T-helper 17 cell (primary cell): ENCODE results near the gene ITGB4. TPM values are rescaled to one million over a fixed set of nuclear protein-coding genes. Genes with fewer than 3 reads are reported as not detected.
"Not testable (repeated sequence)": the region's sequence is repeated elsewhere in the genome, so short reads cannot be mapped to it uniquely, and the experiment has no call there.

ENCODE experiments used
- ATAC-seq: fragments of 150-1000 bp; cut with Tn5 transposase; 2 replicates; pipeline ENCODE4 v1.10.0; 2021; ENCODE audit warnings: mild to moderate bottlenecking, moderate library complexity
- DNase-seq, 3 donors: peaks; one replicate each; pipeline versions ENCODE4 v3.0.0 to v3.0.0-alpha.2; 2020 to 2021
- H3K9me3 ChIP-seq: one replicate; pipeline ENCODE4 v1.7.0; 2013; ENCODE audit warnings: low read length, mild to moderate bottlenecking; ENCODE audit not compliant: control insufficient read depth, poor library complexity, severe bottlenecking
- H3K27ac Mint-ChIP-seq: one replicate; pipeline ENCODE4 v1.8.0; 2022; ENCODE audit warnings: mild to moderate bottlenecking, moderate library complexity, mixed read lengths
- H3K27me3 Mint-ChIP-seq: one replicate; pipeline ENCODE4 v1.8.0; 2022; ENCODE audit warnings: mixed read lengths
- H3K36me3 Mint-ChIP-seq: one replicate; pipeline ENCODE4 v1.8.0; 2022; ENCODE audit warnings: low read depth, mixed read lengths
- H3K4me1 Mint-ChIP-seq: one replicate; pipeline ENCODE4 v1.8.0; 2022; ENCODE audit warnings: mild to moderate bottlenecking, mixed read lengths
- H3K4me3 Mint-ChIP-seq: one replicate; pipeline ENCODE4 v1.8.0; 2022; ENCODE audit warnings: mild to moderate bottlenecking, moderate library complexity, mixed read lengths
- total RNA-seq, 4 donors: library from RNA in 2 of 4; stranded (reverse) in 2 of 4; gene quantifications; one replicate each; pipeline ENCODE4 v1.2.3 and lab custom pipeline; 2022 to 2026

The ITGB4 gene
- total RNA-seq, 2 donors from 2014 or later: 0.72 TPM; not detected in 1

DNA sequence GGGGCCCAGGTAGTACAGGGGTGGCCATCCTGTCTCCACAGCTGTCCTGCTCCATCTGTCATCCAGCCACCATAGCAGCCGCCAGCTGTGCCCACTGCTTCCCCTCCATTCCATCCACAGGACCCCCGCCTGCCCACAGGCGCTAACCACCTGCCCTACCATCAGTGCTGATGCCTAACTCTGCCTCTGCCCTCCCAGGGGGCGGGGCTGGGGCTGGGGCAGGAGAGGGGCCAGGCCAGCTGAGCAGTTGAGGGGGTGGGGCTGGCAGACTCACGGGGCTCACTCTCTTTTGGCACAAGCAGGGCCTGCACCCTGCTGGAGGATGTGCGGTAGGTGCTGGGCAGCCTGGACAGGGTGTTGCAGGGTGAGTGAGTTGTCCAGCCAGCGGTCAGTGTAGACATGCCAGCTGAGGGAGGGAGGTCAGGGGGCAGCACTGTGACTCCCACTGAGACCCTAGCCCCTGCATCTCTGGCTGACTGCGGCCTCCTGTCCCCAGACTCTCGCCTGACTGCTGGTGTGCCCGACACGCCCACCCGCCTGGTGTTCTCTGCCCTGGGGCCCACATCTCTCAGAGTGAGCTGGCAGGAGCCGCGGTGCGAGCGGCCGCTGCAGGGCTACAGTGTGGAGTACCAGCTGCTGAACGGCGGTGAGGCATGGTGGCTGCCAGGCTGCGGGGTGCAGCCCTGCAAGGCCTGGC lies 34.1 kb downstream of the ITGB4 start:
- Mint-ChIP-seq H3K4me1 (peaks cover 8% of the 10 kb centered on the region), H3K27me3 (no peaks in the 10 kb centered on the region), H3K4me3 (peak overlapping the region; percentile 92), H3K36me3 (peaks cover 2% of the 10 kb centered on the region), H3K27ac (no peak overlapping the region)
- no peaks in the 10 kb centered on the region for H3K9me3 ChIP-seq
- ATAC-seq: no peak
- no peak for DNase-seq

DNA sequence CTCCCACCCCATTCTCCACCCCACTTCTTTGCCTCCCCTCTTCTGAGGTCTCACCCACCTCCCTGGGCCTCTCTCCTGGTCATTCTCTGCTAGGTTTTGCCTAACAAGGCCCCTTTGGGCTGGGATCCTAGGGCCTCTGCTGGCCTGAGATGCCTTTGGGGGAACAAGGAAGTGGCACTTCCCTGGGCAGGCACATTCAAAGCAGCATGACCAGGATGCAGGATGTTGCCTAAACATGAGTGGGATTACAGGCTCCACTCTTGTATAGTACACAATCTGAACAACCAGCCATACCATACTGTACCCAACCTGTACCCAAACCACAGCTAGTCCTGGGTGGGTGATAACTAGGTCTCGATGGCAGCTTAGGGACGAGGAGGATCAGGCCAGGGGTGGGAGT lies 34.7 kb downstream of the ITGB4 start:
- H3K36me3 Mint-ChIP-seq: peaks cover 2% of the 10 kb centered on the region
- no peak for DNase-seq
- no peaks in the 10 kb centered on the region for H3K9me3 ChIP-seq
- peak overlapping the region; percentile 59 for H3K4me3 Mint-ChIP-seq
- no peaks in the 10 kb centered on the region for H3K27me3 Mint-ChIP-seq
- no peak overlapping the region for H3K27ac Mint-ChIP-seq
- peaks cover 8% of the 10 kb centered on the region for H3K4me1 Mint-ChIP-seq
- no peak for ATAC-seq

DNA sequence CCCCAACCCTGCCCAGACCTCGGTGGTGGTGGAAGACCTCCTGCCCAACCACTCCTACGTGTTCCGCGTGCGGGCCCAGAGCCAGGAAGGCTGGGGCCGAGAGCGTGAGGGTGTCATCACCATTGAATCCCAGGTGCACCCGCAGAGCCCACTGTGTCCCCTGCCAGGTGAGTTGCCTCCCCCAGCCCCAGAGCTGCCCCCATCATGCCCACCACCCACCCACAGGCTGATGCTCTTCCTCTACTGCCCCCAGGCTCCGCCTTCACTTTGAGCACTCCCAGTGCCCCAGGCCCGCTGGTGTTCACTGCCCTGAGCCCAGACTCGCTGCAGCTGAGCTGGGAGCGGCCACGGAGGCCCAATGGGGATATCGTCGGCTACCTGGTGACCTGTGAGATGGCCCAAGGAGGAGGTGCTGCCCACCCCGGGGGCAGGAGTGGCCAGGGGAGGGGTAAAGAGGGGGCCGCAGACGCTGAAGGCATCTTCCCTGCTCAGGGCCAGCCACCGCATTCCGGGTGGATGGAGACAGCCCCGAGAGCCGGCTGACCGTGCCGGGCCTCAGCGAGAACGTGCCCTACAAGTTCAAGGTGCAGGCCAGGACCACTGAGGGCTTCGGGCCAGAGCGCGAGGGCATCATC lies 35.3 kb downstream of the ITGB4 start:
- no peaks in the 10 kb centered on the region for H3K9me3 ChIP-seq
- Mint-ChIP-seq H3K27ac (no peak overlapping the region), H3K27me3 (no peaks in the 10 kb centered on the region), H3K36me3 (peaks cover 2% of the 10 kb centered on the region), H3K4me1 (peaks cover 8% of the 10 kb centered on the region), H3K4me3 (no peak overlapping the region)
- DNase-seq: no peak
- ATAC-seq: no peak

DNA sequence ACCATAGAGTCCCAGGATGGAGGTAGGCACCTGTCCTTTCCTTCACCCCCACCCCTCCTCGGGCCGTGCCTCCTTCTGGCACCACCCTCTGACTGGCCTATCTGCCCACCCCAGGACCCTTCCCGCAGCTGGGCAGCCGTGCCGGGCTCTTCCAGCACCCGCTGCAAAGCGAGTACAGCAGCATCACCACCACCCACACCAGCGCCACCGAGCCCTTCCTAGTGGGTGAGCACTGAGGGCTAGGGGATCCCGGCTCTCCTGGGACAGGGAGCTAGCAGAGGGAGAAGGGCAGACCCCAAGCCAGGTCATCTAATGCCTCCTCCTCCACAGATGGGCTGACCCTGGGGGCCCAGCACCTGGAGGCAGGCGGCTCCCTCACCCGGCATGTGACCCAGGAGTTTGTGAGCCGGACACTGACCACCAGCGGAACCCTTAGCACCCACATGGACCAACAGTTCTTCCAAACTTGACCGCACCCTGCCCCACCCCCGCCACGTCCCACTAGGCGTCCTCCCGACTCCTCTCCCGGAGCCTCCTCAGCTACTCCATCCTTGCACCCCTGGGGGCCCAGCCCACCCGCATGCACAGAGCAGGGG lies 35.9 kb downstream of the ITGB4 start:
- ATAC-seq (no peak), DNase-seq (no peak)
- Mint-ChIP-seq H3K36me3 (peaks cover 2% of the 10 kb centered on the region), H3K27me3 (no peaks in the 10 kb centered on the region), H3K4me1 (peaks cover 8% of the 10 kb centered on the region), H3K4me3 (no peak overlapping the region), H3K27ac (no peak overlapping the region)
- no peaks in the 10 kb centered on the region for H3K9me3 ChIP-seq

DNA sequence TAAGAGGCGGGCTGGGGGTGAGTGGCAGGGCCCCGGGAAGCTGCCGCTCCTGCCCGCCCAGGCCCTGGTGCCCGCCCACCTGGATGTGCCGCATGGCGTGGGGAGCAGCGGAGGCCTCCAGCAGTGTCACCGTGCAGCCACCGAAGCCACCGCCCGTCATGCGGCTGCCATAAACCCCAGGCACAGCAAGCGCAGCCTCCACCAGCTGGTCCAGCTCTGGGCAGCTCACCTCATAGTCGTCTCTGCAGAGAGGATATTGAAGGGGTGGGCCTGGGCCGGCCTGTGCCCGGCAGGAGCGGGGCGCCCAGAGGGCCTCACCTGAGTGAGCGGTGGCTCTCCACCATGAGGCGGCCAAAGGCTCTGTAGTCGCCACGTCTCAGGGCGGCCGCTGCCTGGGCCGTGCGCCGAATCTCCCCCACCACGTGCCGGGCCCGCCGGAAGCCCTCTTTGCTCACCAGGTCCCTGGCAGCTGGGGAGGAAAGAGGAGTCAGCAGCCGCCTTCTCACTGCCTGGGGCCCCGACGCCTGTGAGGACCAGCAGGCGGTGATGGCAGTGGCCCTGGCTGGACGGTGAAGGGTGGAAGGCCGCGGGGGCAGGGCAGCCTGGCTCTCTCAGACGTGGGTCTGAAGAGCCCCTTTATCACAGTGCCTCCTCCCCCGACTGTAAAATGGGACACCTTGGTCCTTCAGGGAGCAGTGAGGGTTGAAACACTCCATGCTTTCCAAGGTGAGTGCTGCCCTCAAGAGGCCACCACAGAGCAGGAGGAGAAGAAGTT lies 37.1 kb downstream of the ITGB4 start:
- ATAC-seq: no peak
- DNase-seq: no peak
- peaks cover 2% of the 10 kb centered on the region for H3K36me3 Mint-ChIP-seq
- peak overlapping the region; percentile 4 for H3K27ac Mint-ChIP-seq
- H3K9me3 ChIP-seq: no peaks in the 10 kb centered on the region
- H3K27me3 Mint-ChIP-seq: no peaks in the 10 kb centered on the region
- peaks cover 13% of the 10 kb centered on the region for H3K4me1 Mint-ChIP-seq
- no peak overlapping the region for H3K4me3 Mint-ChIP-seq

DNA sequence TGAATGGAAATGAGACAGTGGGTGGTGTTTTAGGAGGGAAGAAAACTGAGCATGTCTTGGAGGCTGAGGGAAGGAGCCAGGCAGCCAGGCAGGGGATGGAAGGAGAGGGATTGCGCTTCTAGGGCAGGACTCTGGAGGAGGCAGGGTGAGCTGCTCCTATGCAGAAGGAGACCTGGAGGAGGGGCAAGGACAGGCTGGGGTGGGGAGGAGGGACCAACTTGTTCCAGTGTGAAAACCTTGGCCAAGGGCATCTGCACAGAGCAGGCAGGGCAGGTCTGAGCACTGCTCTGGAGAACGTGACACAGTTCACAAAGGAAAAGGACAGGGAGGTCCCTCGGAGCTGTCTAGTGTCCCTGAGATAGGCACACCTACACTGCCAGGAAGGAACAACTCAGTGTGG lies 38.2 kb downstream of the ITGB4 start:
- no peaks in the 10 kb centered on the region for H3K9me3 ChIP-seq
- no peak overlapping the region for H3K4me3 Mint-ChIP-seq
- peaks cover 2% of the 10 kb centered on the region for H3K36me3 Mint-ChIP-seq
- no peaks in the 10 kb centered on the region for H3K27me3 Mint-ChIP-seq
- no peak overlapping the region for H3K27ac Mint-ChIP-seq
- ATAC-seq: no peak
- peaks cover 14% of the 10 kb centered on the region for H3K4me1 Mint-ChIP-seq
- DNase-seq: no peak

DNA sequence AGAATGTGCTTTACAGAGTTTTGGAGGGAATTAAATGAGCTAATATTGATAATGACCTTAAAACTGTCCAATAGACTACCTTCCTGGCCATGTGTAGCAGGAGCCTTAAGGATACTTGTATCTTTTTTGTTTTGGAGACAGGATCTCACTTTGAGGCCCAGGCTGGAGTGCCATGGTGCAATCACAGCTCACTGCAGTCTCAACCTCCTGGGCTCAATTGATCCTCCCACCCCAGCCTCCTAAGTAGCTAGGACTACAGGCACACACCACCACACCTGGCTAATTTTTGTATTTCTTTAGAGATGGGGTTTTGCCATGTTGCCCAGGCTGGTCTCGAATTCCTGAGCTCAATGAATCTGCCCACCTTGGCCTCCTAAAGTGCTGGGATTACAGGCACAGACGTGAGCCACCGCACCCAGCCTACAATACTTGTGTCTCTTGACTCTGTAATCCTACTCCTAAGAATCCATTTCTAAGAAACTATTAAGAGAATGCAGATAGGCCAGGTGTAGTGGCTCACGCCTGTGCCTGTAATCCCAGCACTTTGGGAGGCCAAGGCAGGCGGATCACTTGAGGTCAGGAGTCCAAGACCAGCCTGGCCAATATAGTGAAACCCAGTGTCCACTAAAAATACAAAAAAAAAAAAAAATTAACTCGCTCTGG lies 38.9 kb downstream of the ITGB4 start:
- H3K4me1 Mint-ChIP-seq, DNase-seq, H3K27me3 Mint-ChIP-seq, ATAC-seq, H3K9me3 ChIP-seq, H3K27ac Mint-ChIP-seq, H3K36me3 Mint-ChIP-seq, H3K4me3 Mint-ChIP-seq: not testable (repeated sequence)

DNA sequence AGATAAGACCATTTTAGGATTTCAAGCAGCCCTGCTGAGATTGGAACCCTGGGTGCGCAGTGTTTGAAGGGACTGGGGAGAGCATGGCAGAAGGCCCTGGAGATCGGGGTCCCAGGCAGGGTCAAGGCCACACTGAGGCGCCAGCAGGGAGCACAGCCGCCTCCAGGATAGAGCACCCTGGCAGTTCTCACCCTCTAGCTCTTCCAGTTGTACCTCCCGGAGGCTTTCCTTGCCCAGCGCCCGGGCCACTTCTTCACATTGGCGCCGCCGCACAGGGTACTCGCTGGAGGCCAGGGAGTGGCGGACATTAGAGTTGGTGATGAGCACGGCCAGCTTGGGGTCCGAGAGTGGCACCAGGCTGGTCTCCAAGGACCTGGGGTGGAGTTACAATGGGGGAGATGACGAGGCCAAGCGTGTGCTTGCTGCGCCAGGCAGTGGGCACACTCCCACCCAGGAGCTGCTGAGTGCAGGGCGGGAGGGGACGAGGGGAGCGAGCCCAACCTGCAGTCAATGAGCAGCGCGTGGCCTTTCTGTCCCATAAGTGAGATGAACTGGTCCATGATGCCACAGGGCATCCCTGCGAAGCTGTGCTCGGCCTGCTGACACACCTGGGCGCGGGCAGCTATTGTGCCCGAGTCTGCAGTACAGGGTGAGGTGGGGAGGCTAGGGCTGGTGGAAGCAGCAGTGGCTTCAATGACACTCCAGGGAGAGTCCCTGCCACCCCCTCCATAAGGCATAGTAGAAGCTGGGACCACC lies 41.4 kb downstream of the ITGB4 start:
- no peak overlapping the region for H3K27ac Mint-ChIP-seq
- no peak for ATAC-seq
- H3K4me1 Mint-ChIP-seq: peaks cover 11% of the 10 kb centered on the region
- no peaks in the 10 kb centered on the region for H3K36me3 Mint-ChIP-seq
- no peaks in the 10 kb centered on the region for H3K27me3 Mint-ChIP-seq
- peak overlapping the region; percentile 50 for H3K4me3 Mint-ChIP-seq
- no peak for DNase-seq
- H3K9me3 ChIP-seq: no peaks in the 10 kb centered on the region

DNA sequence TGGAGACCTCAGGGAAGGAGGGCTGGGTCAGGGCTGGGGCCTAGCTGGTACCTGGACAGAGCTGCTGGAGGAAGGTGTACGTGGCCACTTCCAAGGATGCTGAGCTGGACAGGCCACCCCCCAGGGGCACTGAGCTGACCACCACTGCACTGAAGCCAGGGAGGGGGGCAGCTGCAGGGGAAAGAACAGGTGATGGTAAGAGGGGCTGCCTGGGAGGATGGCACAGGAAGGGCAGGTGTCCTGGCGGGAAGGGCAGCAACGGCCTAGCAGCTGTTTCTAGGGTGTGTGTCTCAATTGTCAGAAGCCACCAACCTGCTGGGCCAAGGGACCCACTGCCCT lies 42.0 kb downstream of the ITGB4 start:
- Mint-ChIP-seq H3K4me3 (peak overlapping the region; percentile 50), H3K27ac (no peak overlapping the region)

DNA sequence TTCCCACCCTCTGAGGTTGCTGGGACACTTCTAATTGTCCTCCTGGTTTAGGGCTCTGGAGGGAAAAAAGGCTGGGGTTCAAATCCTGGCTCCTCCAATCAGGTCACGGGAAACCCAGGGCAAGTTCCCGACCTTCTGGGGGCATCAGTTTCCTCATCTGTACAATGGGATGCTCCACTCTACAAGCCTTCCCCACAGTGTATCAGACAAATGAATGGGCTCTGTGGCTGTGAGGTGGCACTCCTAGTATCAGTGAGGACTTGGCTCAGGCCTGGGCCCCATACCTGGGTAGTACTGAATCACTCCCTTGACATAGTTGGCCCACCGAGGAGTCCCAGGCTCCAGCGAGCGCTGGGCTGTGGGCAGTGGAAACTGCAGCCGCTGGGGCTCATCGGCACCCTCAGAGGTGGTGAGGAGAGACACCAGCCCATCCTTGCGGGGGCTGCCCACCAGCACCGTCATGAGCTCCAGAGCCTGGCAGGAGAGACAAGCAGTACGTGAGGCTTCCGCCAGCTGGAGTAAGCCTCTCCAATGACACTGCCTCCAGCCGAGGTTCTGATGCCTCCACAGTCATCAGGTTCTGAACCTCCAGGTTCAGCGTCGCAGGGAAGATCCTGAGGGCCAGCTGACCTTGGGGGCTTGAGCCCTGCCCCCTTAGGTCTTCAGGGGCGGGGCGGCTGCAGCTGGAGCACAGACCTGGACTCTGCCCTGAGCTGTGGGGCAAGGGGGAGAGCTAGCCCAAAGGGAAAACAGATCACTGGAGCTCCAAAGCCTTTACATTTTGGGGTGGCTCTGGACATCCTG lies 42.6 kb downstream of the ITGB4 start:
- no peaks in the 10 kb centered on the region for H3K27me3 Mint-ChIP-seq
- no peak overlapping the region for H3K27ac Mint-ChIP-seq
- no peak for ATAC-seq
- H3K4me1 Mint-ChIP-seq: peaks cover 11% of the 10 kb centered on the region
- no peaks in the 10 kb centered on the region for H3K36me3 Mint-ChIP-seq
- H3K9me3 ChIP-seq: no peaks in the 10 kb centered on the region
- DNase-seq: no peak
- H3K4me3 Mint-ChIP-seq: peak overlapping the region; percentile 79

More for the DNA sequence above, 42.0 kb downstream of the ITGB4 start:
- ATAC-seq: no peak
- peaks cover 11% of the 10 kb centered on the region for H3K4me1 Mint-ChIP-seq
- H3K27me3 Mint-ChIP-seq: no peaks in the 10 kb centered on the region
- no peaks in the 10 kb centered on the region for H3K9me3 ChIP-seq
- no peaks in the 10 kb centered on the region for H3K36me3 Mint-ChIP-seq
- DNase-seq: no peak

DNA sequence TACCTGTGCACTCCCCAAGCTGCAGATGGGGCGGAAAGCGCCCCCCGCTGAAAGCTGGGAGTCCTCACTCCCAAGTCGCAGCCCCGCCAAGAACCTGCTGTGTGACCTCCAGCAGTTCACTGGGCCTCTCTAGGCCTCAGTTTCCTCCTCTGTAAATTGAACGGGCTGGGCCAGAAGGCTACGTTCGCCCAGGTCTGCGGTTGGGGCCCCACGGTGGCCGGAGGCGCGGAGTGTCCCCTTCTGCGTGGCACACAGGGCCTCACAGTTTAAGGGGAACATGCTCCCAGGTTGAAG lies 43.1 kb downstream of the ITGB4 start:
- DNase-seq (no peak), ATAC-seq (no peak)
- Mint-ChIP-seq H3K4me3 (peak overlapping the region; percentile 79), H3K36me3 (no peaks in the 10 kb centered on the region), H3K4me1 (peaks cover 11% of the 10 kb centered on the region), H3K27me3 (no peaks in the 10 kb centered on the region), H3K27ac (no peak overlapping the region)
- no peaks in the 10 kb centered on the region for H3K9me3 ChIP-seq
